Keratinocyte (primary cell): ENCODE results near the gene PEMT. TPM values are rescaled to one million over a fixed set of nuclear protein-coding genes. Genes with fewer than 3 reads are reported as not detected.

Source experiments
- DNase-seq: peaks from one replicate; pipeline ENCODE4 v3.0.0-alpha.2; 2011; ENCODE audit warnings: low read depth, missing footprints, low spot score
- FAIRE-seq: peaks from 2 replicates; lab custom pipeline; 2011; peaks lifted over from hg19 to GRCh38; lab: Jason Lieb, UNC
- H2AFZ ChIP-seq: 2 replicates; pipeline ENCODE4 v1.6.0; 2012; ENCODE audit warnings: low read length, control low read depth, inconsistent platforms; ENCODE audit not compliant: control insufficient read depth
- H3K27ac ChIP-seq: 2 replicates; pipeline ENCODE4 v1.5.1; 2011; ENCODE audit warnings: low read length; ENCODE audit not compliant: control insufficient read depth, insufficient read depth
- H3K27me3 ChIP-seq: 3 replicates; pipeline ENCODE4 v1.6.0; 2011; ENCODE audit warnings: low read length; ENCODE audit not compliant: control insufficient read depth, insufficient read depth; ENCODE audit errors: extremely low read depth
- H3K36me3 ChIP-seq, 2 experiments: 2 replicates in 1 of 2; 3 replicates in 1 of 2; pipeline ENCODE4 v1.5.1; 2011; ENCODE audit warnings: low read length in 2 of 2, mild to moderate bottlenecking in 1 of 2; ENCODE audit not compliant: control insufficient read depth in 2 of 2, insufficient read depth in 2 of 2; ENCODE audit errors: extremely low read depth in 1 of 2
- H3K4me1 ChIP-seq: 3 replicates; pipeline ENCODE4 v1.5.1; 2011; ENCODE audit warnings: low read length; ENCODE audit not compliant: control insufficient read depth, insufficient read depth; ENCODE audit errors: extremely low read depth
- H3K4me2 ChIP-seq: 3 replicates; pipeline ENCODE4 v1.6.0; 2011; ENCODE audit warnings: low read depth, low read length; ENCODE audit not compliant: control insufficient read depth, insufficient read depth; ENCODE audit errors: extremely low read depth
- H3K4me3 ChIP-seq, 3 experiments: fragments of 200-600 bp in 1 of 3; sonication (generic) in 1 of 3; 2 replicates in 2 of 3; 3 replicates in 1 of 3; pipeline ENCODE4 v1.5.1; 2011 to 2016; ENCODE audit warnings: low read length in 3 of 3, mild to moderate bottlenecking in 3 of 3, control low read depth in 2 of 3, inconsistent platforms in 1 of 3, low read depth in 1 of 3, mixed read lengths in 1 of 3, mixed run types in 1 of 3, moderate library complexity in 1 of 3; ENCODE audit not compliant: control insufficient read depth in 2 of 3, insufficient read depth in 2 of 3; ENCODE audit errors: extremely low read depth in 1 of 3
- H3K79me2 ChIP-seq: 2 replicates; pipeline ENCODE4 v1.6.0; 2012; ENCODE audit warnings: low read length; ENCODE audit not compliant: control insufficient read depth, insufficient read depth
- H3K9ac ChIP-seq: 3 replicates; pipeline ENCODE4 v1.6.0; 2011; ENCODE audit warnings: low read length; ENCODE audit not compliant: control insufficient read depth, insufficient read depth; ENCODE audit errors: extremely low read depth
- H3K9me1 ChIP-seq: 3 replicates; pipeline ENCODE4 v1.6.0; 2011; ENCODE audit warnings: low read length; ENCODE audit not compliant: control insufficient read depth, insufficient read depth; ENCODE audit errors: extremely low read depth
- H3K9me3 ChIP-seq: 2 replicates; pipeline ENCODE4 v1.5.1; 2012; ENCODE audit warnings: low read depth, low read length; ENCODE audit not compliant: control insufficient read depth
- H4K20me1 ChIP-seq: 3 replicates; pipeline ENCODE4 v1.6.0; 2011; ENCODE audit warnings: low read length; ENCODE audit not compliant: control insufficient read depth, insufficient read depth; ENCODE audit errors: extremely low read depth
- EZH2 ChIP-seq: IDR thresholded peaks from one replicate; pipeline ENCODE4 v1.6.1; 2012; ENCODE audit warnings: inconsistent platforms, mild to moderate bottlenecking, low read length, moderate library complexity
- dilution Hi-C: fragments of 300-500 bp; cut with MboI; formaldehyde crosslinking; loops from one replicate; pipeline ENCODE4 v1.7.0; 2020; ENCODE audit warnings: low sequenced_read_pairs; ENCODE audit not compliant: extremely low pct_ligation_motif_present
- polyA plus RNA-seq, 5 experiments: library from polyadenylated mRNA; depleted of rRNA in 3 of 5; stranded (reverse) in 3 of 5; stranded (forward) in 1 of 5; unstranded in 1 of 5; fragments of >200 nt; gene quantifications; 1 replicate in 1 of 5; 2 replicates in 3 of 5; 3 replicates in 1 of 5; pipeline versions ENCODE4 v1.2.1 to v1.2.3, GENCODE V29; 2011 to 2012; ENCODE audit warnings: missing spikeins in 2 of 5, low read depth in 1 of 5, low replicate concordance in 1 of 5
- TF ChIP-seq, protein P1 (sequence below), 3 experiments: IDR thresholded peaks in 1 of 3; conservative IDR thresholded peaks in 1 of 3; optimal IDR thresholded peaks in 1 of 3; 2 replicates in 2 of 3; 3 replicates in 1 of 3; pipeline versions ENCODE3 to v1.5.1; 2011; ENCODE audit warnings: low read length in 3 of 3, mild to moderate bottlenecking in 3 of 3, moderate library complexity in 2 of 3, control low read depth in 1 of 3, inconsistent platforms in 1 of 3; ENCODE audit not compliant: insufficient read depth in 2 of 3; ENCODE audit errors: extremely low read depth in 1 of 3

Gene PEMT
- polyA plus RNA-seq, 1 donor (not counting 4 experiments of a cell fraction or from before 2014, with no cell fraction given), result 17.7 TPM

GRCh38 chr17:17548044-17548443, 43.5 kb downstream of the PEMT start:
- H3K79me2 ChIP-seq, result no peaks in the 10 kb centered on the region
- no peaks in the 10 kb centered on the region for H3K27me3 ChIP-seq
- no peak overlapping the region for H3K4me2 ChIP-seq
- no peak overlapping the region for H3K4me3 ChIP-seq
- no peaks in the 10 kb centered on the region for H3K9me3 ChIP-seq
- dilution Hi-C loops, result no loop called here
- DNase-seq (no peak), FAIRE-seq (no peak)
- no peaks in the 10 kb centered on the region for H3K4me1 ChIP-seq
- TF ChIP-seq EZH2, result no peak
- TF ChIP-seq, protein P1, sequence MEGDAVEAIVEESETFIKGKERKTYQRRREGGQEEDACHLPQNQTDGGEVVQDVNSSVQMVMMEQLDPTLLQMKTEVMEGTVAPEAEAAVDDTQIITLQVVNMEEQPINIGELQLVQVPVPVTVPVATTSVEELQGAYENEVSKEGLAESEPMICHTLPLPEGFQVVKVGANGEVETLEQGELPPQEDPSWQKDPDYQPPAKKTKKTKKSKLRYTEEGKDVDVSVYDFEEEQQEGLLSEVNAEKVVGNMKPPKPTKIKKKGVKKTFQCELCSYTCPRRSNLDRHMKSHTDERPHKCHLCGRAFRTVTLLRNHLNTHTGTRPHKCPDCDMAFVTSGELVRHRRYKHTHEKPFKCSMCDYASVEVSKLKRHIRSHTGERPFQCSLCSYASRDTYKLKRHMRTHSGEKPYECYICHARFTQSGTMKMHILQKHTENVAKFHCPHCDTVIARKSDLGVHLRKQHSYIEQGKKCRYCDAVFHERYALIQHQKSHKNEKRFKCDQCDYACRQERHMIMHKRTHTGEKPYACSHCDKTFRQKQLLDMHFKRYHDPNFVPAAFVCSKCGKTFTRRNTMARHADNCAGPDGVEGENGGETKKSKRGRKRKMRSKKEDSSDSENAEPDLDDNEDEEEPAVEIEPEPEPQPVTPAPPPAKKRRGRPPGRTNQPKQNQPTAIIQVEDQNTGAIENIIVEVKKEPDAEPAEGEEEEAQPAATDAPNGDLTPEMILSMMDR (optimal IDR thresholded peaks at IDR 0.05 in 1 of 3, IDR thresholded peaks at IDR 0.05 in 1 of 3, conservative IDR thresholded peaks at IDR 0.05 in 1 of 3; ENCODE audit: extremely low read depth in 1 of 3, insufficient read depth in 2 of 3, low read length in 3 of 3), result no peak
- peaks cover 5% of the 10 kb centered on the region for H4K20me1 ChIP-seq
- H3K9me1 ChIP-seq, result no peaks in the 10 kb centered on the region
- no peak overlapping the region for H3K27ac ChIP-seq
- H2AFZ ChIP-seq, result no peak overlapping the region
- no peak overlapping the region for H3K9ac ChIP-seq
- no peaks in the 10 kb centered on the region for H3K36me3 ChIP-seq

DNA sequence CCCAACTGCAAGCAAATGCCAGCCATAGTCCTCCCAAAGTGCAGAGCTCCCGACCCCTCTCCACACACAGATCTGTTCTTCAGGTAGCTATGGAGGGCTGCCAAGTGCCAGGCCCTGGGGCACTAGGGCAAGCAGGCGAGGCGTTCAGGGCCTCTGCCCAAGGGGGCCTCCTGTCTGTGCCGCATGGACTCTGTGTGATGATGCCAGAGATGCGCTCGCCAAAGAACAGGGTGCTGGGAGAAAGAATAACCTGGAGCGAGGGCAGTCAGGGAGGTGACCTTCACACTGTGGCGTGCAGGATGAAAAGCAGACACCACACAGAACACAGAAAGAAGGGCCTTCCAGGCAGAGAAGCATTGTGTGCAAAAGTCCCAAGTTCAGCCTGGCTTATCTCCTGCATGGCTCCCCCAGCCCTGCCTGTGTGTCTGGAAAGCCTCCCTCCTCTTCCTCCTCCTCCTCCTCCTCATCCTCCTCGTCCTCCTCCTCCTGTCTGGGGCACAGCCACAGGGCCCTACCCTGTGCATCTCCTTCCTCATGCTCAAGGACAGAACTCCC, 44.2 kb downstream of the PEMT start:
- Histone ChIP-seq H3K9ac (no peak overlapping the region), H3K9me1 (no peaks in the 10 kb centered on the region), H3K9me3 (no peaks in the 10 kb centered on the region), H2AFZ (no peak overlapping the region), H3K27me3 (no peaks in the 10 kb centered on the region), H3K79me2 (no peaks in the 10 kb centered on the region), H4K20me1 (peaks cover 7% of the 10 kb centered on the region), H3K27ac (no peak overlapping the region), H3K36me3 (no peaks in the 10 kb centered on the region), H3K4me3 (no peak overlapping the region), H3K4me1 (no peaks in the 10 kb centered on the region), H3K4me2 (no peak overlapping the region)
- no peak for TF ChIP-seq EZH2
- no peak for DNase-seq
- dilution Hi-C loops, result no loop called here
- FAIRE-seq, result no peak
